UCSD-AML1 (cell line): Measurements from ENCODE around the gene NSG2.
"Not testable (repeated sequence)": the region's sequence is repeated elsewhere in the genome, so short reads cannot be mapped to it uniquely, and the experiment has no call there.

Source experiments
- DNase-seq: peaks from one replicate; lab custom pipeline; 2025; ENCODE audit not compliant: unreplicated experiment; lab: John Stamatoyannopoulos, UW

NSG2 gene

DNA sequence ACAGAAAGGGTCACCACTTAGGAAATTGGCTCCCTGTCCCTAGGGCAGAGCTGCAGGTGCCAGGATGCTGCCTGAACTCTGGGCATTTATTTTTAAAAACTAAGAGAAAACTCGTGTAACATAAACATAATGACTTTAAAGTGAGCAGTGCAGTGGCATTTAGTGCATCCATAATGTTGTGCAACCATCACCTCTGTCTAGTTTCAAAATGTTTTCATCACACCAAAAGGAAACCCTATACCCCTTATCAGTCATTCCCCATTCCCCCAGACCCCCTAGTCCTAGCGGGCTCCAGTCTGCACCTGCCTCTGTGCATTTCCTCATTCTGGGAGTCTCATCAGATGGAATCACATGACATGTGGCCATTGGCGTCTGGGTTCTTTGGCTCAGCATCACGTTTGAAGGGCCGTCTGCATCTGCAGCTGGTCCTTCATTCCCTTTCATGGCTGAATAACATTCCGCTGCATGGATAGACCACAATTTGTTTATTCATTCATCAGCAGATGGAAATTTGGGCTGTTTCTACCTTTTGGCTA lies 55.8 kb downstream of the NSG2 start:
- no peak for DNase-seq

DNA sequence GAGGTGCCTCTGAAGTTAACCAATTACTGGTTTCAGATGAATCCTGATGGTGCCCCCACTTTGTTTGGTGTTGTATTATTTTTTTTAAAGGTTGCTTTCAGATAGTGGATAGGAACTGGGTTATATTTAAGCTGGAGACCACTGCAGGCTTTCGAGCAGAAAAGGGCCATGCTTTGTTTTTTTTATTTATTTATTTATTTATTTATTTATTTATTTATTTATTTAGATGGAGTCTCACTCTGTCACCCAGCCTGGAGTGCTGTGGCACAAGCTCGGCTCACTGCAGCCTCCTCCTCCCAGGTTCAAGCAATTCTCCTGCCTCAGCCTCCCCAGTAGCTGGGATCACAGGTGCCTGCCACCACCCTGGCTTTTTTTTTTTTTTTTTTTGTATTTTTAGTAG lies 57.1 kb downstream of the NSG2 start:
- DNase-seq, result not testable (repeated sequence)

DNA sequence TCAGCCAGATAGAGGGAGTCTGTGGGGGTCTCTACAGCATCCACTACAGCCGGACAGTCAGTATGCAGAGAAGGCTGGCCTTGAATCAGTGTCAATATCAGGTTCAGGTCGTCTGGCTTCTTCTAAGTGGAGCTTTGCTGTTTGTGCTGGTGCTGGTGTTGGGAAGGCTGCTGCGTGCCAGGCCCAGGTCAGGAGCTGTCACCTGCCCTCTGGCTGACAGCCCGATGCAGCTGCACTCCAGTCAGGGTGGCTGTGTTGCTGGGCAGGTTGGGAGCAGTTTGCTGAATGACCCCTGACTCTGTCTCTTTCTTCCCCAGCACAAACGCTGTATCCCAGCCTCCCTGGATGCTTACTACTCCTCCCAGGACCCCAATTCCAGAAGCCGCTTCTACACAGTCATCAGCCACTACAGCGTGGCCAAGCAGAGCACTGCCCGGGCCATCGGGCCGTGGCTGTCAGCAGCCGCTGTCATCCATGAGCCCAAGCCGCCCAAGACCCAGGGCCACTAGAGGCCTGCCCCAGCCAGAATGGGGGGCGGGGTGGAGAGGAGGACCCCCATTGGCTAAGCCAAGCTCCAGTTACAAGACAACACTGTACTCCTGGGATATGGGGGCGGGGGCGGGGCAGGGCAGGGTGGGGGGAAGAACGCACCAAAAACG lies 61.6 kb downstream of the NSG2 start:
- DNase-seq, result no peak

DNA sequence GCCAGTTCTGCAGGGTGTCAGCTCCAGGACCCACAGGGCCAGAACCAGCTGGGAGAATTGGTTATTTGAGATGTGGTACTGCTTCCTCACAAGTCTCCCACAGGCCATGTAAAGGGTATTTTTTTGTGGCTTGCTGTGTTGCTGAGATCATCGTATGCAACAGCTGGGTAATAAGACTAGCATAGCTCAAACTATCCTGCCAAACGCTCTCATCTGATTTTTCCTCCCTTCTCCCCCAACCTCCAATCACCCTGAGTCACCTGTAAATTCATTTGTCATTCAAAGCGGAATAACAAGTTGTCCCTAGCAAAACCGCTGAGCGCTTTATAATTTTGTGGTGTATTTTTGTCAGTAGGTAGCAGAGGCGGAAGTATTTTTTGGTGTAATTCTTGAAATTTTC lies 63.2 kb downstream of the NSG2 start:
- no peak for DNase-seq

DNA sequence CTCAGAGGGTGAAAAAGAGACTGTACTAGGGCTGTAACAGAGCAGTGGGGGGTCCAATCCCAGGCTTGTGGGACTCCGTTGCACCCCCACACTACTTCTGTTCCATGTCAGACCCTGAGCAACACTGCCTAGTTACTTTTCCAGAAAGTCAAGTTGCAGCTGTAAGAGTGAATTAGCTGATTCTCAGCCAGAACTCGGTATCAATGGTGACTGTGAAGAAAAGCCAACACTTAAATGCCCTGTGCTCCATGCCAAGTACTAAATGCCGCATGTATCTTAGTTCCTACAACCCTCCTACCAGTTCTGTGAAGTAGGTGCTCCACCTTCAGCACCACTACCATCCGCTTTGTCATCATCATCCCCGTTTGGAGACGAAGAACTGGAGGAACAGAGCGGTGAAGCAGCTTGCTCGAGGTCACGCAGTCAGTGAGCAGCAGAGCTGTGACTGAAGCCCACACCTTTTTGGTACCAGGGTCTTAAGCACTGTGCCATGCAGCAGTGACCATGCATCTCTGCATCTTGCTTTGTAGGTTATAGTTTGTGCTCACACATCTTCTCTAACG lies 64.3 kb downstream of the NSG2 start:
- DNase-seq, result no peak

DNA sequence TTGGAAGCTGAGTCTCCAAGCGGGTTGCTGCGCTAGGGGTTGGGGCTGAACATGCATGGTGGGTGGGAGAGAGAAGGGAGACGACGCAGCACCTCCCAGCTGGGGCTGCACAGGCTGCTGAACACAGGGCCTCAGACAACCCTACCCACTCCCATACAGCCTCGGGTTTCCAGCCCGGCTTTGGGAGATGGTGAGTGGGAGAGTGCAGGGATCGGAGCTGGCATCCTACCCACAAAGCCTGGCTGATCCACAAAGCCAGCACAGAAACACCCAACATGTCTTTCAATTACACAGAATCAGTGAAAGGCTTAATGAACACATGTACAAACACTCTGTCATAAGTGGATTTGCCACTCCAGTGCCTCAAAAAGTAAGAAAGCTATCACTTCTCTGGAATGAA lies 64.8 kb downstream of the NSG2 start:
- DNase-seq, result no peak

DNA sequence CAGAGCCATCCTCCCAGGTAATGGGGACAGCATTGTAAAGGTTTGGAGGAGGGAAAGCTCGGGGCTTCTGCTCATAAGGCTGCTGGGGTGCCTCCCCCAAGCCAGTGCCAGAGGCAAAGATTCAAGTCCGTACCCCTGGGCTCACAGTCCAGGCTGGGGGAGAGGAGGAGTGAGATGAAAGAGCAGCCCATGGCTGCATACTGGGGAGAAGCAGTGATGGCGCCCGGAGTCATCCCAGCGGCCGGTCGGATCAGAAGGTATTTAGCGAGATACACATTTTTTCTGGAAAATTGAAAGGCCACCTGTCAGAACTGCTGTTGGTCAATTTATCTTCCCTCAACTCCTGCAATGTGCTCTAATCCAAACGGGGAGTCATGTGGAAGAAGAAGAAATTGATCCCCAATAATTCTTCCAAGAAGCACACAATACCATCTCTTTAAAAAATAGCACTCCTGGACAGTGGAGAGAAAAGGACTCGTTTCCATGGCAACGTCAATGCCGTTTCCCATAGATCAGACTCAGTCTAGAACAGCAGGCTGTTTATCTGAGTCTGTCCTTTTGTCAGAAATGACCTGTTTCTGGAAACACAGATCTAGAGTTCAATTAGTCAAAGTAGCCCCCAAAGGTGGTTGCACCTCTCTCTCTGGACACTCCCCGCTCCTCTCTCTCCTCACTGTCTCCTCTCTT lies 65.9 kb downstream of the NSG2 start:
- DNase-seq, result no peak

DNA sequence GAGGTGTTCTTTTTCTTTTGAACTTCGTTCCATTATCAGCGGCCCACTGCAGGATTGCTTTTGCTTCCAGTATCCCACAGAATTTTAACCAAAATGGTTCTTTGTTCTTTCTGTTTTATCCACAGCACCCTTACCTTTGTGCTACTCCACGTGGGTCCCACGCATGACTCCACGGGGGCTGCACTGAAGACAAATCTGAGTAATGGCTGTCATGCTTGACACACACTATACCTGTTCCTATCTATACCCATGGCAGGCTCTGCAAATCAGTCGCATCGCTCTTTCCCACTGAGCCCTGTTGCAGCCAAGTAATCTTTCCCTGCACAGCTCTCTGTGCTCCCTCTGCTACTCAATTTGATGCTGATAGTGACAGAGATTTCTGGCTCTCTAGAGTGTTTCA lies 69.7 kb downstream of the NSG2 start:
- no peak for DNase-seq

DNA sequence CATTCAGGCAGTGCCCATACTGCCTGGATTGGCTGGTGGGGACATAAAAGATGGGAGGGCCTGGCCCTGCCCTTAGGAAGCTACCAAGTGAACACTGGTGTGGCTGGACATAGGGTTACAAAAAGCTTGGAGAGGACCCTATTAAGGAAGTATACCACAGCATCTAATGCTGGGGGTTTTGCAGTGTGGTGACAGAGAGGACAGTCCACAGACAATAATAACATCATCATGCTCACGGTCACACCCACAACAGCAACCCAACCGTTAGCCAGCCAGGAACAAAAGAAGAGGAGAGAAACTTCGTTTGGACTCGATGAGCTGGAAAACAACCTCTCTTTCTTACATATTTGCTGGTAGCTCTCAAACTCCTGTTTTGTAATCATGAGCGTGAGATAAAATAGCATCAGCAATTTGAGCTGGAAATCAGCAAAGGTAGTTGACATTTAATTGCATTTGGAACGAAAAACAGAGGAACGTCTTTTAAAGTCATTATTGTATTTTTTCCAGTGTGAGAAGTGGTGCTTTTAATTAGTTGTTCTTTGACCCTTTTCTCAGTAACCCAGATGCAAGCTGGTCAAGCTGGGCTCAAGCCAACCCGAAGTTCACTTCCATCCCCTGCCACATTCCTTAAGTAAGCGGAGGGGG lies 73.4 kb downstream of the NSG2 start:
- no peak for DNase-seq

DNA sequence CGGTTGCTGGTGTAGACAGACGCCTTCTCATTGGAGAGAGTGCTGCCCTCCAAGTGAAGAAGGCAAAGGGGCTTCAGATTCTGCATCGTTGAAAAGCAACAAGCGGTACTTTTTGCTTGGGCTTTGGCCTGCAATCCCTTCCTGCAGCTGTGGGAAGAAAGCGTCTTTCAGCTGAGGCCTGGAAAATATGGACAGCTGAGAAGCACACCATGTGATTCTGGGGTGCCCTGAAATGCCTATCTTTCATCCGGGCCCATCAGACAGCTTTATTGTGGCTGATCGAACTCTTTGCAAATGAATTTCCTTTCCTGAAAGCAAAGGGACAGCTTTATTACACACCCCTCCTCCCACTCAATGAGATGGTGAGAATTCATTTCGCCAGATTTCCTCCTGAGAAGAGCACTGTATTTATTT lies 74.0 kb downstream of the NSG2 start:
- no peak for DNase-seq

DNA sequence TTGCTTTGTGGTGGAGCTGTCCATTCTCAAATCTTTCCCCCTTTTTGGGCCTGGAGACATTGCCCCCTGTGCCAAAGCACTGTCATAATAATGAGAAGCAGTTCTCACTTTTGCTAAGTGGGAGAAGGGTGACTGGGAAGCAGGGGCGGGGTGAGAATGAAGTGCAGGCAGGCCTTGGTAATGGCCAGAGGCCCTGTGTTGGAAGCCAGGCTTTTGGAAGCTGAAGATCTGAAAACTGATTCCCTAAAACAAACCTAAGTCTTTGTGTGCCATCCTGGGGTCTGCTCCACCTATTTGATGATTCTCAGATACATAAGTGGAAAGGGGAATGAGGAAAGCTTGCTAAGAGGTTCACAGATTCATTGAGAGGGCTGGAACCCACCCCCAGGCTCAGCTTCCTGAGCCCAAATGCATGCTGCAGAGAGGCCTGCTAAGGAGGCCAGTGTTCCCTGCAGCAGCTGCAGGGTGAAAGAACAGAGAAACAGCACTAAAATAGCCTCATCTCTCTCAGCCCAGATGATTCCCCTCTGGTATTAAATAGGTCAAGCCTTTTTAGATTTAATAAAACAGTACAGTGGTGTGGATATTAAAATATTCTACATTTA lies 75.0 kb downstream of the NSG2 start:
- DNase-seq, result no peak

DNA sequence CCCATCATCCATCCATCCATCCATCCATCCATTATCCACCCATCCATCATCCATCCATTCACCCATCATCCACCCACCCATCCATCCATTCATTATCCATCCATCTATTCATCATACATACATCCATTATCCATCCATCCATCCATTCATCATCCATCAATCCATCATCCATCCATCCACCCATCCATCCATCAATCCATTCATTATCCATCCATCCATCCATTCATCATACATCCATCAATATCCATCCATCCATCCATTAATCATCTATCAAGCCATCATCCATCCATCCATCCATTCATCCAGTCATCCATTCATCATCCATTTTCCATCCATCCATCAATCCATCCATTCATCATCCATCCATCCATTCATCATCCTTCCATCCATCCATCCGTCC lies 89.0 kb downstream of the NSG2 start:
- no peak for DNase-seq

DNA sequence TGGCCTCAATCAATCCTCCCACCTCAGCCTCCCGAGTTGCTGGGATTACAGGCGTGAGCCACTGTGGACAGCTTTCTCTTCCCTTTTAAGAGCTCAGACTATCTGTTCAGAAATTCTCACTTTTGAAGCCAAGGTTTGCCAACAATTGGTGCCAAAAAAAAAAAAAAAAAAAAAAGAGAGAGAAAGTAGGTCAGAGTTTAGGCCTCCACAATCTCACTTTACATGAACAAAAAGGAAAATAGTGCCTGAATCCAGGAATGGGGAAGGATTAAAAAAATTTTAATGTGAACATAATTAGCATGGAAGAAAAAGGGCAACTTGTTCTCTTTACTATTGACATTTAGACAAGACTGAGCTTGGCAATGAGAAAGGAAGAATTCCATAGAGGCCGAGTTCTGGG lies 94.1 kb downstream of the NSG2 start:
- no peak for DNase-seq

DNA sequence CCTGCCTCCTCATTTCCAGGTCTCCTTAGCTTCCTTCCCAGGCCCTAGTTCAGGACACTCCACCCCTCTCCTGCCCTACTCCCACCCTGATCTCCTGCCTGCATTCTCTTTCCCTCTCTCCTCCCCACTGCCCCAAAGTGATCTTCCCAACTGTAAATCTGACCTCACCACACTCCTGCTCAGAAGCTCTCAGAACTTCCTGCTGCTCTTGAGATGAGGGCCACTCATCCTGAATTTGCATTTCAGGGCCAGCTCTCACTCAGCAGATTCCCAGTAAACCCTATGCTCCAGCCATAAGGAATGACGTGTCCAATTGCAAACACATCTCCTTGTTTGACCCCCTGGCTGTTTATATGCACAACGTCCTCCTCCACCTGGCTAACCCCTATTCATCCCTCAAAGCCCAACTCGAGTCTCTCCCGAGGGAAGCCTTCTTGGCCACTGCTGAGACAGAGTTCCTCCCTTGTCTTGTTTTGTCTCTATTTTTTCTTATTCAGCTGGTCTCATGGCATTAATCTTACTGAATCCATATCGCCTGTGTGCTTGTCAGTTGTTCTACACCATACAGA lies 95.0 kb downstream of the NSG2 start:
- no peak for DNase-seq

DNA sequence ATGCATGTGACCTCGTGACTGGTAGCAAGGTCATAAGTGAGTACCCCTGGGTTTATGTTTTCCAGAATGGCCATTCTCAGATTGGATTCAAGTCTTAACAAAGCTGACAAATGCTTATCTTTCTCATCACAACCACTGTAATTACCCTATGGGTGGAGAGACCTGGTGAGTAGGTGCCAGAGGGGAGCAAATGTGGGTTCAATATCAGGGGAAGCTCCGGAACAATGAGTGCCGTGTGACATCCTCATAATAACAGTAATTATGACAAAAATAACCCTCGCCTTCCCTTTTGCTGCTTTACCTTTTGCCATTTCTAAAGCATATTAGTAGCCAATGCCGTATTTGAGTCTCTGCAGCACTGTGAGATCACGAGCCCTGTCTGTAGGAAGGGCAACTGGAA lies 95.9 kb downstream of the NSG2 start:
- no peak for DNase-seq

DNA sequence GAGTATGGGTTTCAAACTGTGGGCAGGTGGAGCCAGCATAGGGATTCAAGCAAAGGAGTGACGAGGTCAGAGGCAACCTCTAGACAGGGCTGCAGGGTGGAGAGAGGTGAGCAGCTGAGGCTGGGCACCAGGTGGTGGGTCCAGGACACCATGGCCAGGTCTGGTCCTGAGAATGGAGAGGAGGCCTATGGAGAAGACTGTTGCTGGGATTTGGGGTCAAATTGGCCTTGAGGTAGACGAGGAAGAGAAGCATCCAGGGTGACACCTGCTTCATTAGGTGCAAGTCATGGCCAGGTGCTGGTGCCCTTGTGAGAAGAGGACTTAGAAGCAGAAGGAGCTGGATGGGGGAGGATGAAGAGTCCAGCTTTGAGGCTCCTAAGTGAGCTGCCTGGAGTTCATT lies 99.6 kb downstream of the NSG2 start:
- DNase-seq, result no peak

DNA sequence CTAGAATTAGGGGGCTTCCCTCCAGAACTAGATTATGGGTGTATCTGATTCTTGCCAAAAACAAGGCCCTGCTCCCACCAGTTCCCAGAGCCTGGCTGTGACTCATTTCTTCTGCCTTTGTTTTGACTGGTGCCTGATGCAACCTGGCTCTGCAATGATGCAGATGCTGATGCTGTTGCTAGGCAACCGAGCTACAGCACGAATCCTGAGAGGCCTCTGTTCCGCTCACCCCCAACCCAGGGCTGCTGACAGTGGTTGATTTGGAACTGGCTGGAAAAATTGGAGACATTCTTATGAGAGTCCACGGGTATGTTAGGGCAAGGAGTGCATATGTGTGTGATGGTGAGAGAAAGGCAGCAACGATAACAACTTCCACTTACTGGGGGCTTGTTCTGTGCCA lies 100.3 kb downstream of the NSG2 start:
- no peak for DNase-seq

DNA sequence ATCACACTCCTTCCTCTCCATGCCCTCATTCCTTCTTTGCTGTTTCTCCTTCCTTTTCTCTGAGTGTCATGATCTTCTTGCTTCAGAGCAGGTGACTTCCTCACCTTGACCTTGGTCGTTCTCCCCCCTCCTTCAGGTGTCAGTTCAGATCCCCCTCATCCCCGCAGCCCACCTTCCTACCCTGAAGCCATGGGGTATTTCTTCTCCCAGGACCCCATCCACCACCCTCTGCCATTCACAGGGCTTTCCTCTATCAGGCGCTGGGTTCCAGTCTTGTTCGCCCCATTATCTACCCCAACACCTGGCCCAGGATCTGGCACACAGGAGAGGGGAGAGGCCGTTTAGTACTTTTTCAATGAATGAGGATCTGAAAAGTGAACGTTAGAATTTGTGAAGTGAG lies 101.0 kb downstream of the NSG2 start:
- DNase-seq, result no peak

DNA sequence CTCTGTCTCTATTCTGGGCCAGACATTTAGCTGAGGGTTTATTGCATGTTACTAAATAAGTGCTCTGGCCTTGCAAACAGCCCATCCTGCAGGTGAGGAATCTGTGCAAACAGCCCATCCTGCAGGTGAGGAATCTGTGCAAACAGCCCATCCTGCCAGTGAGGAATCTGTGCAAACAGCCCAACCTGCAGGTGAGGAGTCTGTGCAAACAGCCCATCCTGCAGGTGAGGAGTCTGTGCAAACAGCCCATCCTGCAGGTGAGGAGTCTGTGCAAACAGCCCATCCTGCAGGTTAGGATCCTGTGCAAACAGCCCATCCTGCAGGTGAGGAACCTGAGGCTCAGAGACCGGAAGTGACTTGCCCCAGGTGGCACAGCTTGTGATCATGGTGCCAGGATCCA lies 101.5 kb downstream of the NSG2 start:
- not testable (repeated sequence) for DNase-seq

DNA sequence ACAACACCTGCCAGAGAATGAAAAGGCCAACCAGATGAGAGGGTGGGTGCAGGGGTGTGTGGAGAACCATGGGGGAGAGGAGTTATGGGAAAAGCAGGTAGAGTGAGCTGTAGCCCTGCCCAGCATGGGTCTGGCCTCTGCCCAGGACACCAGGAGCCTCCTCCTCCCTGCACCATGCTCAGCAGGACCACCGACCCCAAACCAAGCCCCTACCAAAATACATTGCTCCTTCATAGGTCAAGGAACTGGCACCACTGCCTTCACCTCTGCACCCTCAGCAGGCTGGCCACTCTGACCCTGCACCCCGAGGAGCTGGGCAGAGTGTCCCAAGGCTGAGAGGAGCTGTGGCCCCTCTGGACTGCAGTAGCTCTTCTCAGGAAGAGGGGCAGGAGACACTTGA lies 102.0 kb downstream of the NSG2 start:
- DNase-seq, result no peak

DNA sequence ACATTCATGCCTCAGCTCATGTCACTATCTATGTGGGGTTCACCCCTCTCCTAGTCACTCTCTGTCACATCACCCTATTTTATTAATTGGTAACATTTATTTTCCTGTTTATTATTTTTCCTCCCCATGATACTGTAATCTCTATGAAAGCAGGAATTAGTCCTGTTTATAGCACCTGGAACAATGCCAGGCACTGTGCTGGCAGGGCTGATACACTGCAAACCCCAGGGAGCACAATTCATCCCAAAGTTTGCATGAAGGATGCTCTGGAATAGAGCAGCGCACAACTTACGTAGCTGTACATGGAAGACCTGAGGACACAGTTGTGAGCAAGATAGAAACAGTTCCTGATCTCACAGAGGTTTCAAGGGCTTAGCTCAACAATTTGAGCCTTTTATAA lies 103.2 kb downstream of the NSG2 start:
- no peak for DNase-seq
